HepG2 (cell line): ENCODE results near the gene PTPRC.

Experiments used
- CCAR2 ChIP-seq: fragments of 200-400 bp; formaldehyde crosslinking; optimal IDR thresholded peaks from 2 replicates; pipeline ENCODE3; 2018; ENCODE audit warnings: low read depth, mild to moderate bottlenecking, low read length, moderate library complexity
- NR2C2 ChIP-seq: sonication (generic); formaldehyde crosslinking; IDR thresholded peaks from 2 replicates; pipeline ENCODE4 v1.4.0; 2020; ENCODE audit warnings: missing genetic modification reagents, mild to moderate bottlenecking, moderate library complexity, borderline replicate concordance
- RAD21 ChIP-seq: fragments of 450-650 bp; formaldehyde crosslinking; IDR thresholded peaks from 2 replicates; pipeline ENCODE4 v1.5.0; 2020; ENCODE audit warnings: mild to moderate bottlenecking
- SKI ChIP-seq: fragments of 450-650 bp; IDR thresholded peaks from one replicate; pipeline ENCODE4 v1.6.1; 2018; ENCODE audit warnings: mild to moderate bottlenecking; ENCODE audit not compliant: partially characterized antibody
- SNRNP70 ChIP-seq: fragments of 200-400 bp; formaldehyde crosslinking; IDR thresholded peaks from 2 replicates; pipeline ENCODE4 v1.6.1; 2017; ENCODE audit warnings: mild to moderate bottlenecking, low read depth, low read length, moderate library complexity
- TP53 ChIP-seq: sonication (generic); formaldehyde crosslinking; conservative IDR thresholded peaks from 2 replicates; pipeline ENCODE4 v1.4.0; 2020; ENCODE audit warnings: missing genetic modification reagents
- ZNF207 ChIP-seq: fragments of 450-650 bp; IDR thresholded peaks from 2 replicates; pipeline ENCODE4 v1.6.1; 2016; ENCODE audit warnings: antibody characterized with exemption, borderline replicate concordance
- TF ChIP-seq, protein P1 (sequence below): sonication (generic); formaldehyde crosslinking; IDR thresholded peaks from 2 replicates; pipeline ENCODE4 v1.5.0; 2020; ENCODE audit warnings: mild to moderate bottlenecking, missing genetic modification reagents
- TF ChIP-seq, protein P2 (sequence below): sonication (generic); formaldehyde crosslinking; IDR thresholded peaks from 2 replicates; pipeline ENCODE4 v1.4.0; 2020; ENCODE audit warnings: missing genetic modification reagents
- TF ChIP-seq, protein P3 (sequence below): sonication (generic); formaldehyde crosslinking; IDR thresholded peaks from 2 replicates; pipeline ENCODE4 v1.4.0; 2020; ENCODE audit warnings: missing genetic modification reagents, borderline replicate concordance

DNA sequence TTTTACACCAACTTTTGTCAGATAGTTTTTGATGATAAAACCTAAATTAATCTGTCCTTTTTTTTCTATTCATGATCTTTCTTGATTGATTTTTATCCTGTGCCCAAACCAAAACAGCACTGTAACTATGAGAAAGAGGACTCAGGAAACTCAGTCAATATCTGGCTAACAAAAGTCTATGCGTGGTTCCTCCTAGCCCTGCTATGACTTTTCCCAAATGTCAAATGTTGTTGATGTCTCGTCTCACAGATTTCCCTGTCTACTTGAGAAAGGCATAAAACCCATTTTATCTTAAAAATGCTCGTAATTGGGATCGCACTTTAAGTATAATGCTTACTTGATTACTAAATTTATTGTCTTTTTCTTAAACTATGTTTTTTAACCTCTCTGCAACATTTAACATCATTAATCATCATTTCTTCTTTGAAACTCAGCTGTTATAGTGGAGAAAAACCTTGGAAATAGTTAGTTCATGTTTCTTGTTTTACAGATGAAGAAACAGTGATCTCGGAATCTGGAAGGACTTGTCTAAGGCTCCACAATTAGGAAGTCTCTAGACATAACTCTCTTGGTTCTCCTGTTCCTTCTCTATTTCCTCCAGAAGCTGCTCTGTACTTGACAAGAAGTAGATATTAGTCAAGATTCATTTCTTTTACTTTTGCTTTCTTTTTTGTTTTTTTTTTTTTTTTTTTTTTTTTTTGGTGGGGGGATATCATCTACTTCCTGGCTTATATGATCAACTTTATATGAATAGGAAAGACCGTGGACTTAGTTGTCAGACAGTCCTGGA, 26.2 kb upstream of the PTPRC start:
- no peak for TF ChIP-seq TP53
- TF ChIP-seq, protein P1, sequence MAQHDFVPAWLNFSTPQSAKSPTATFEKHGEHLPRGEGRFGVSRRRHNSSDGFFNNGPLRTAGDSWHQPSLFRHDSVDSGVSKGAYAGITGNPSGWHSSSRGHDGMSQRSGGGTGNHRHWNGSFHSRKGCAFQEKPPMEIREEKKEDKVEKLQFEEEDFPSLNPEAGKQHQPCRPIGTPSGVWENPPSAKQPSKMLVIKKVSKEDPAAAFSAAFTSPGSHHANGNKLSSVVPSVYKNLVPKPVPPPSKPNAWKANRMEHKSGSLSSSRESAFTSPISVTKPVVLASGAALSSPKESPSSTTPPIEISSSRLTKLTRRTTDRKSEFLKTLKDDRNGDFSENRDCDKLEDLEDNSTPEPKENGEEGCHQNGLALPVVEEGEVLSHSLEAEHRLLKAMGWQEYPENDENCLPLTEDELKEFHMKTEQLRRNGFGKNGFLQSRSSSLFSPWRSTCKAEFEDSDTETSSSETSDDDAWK = no peak
- no peak for TF ChIP-seq RAD21 (CRISPR knock-in tag)
- TF ChIP-seq ZNF207 = no peak
- TF ChIP-seq, protein P2, sequence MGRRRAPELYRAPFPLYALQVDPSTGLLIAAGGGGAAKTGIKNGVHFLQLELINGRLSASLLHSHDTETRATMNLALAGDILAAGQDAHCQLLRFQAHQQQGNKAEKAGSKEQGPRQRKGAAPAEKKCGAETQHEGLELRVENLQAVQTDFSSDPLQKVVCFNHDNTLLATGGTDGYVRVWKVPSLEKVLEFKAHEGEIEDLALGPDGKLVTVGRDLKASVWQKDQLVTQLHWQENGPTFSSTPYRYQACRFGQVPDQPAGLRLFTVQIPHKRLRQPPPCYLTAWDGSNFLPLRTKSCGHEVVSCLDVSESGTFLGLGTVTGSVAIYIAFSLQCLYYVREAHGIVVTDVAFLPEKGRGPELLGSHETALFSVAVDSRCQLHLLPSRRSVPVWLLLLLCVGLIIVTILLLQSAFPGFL (CRISPR knock-in tag) = no peak
- no peak for TF ChIP-seq SNRNP70
- TF ChIP-seq SKI = no peak
- TF ChIP-seq, protein P3, sequence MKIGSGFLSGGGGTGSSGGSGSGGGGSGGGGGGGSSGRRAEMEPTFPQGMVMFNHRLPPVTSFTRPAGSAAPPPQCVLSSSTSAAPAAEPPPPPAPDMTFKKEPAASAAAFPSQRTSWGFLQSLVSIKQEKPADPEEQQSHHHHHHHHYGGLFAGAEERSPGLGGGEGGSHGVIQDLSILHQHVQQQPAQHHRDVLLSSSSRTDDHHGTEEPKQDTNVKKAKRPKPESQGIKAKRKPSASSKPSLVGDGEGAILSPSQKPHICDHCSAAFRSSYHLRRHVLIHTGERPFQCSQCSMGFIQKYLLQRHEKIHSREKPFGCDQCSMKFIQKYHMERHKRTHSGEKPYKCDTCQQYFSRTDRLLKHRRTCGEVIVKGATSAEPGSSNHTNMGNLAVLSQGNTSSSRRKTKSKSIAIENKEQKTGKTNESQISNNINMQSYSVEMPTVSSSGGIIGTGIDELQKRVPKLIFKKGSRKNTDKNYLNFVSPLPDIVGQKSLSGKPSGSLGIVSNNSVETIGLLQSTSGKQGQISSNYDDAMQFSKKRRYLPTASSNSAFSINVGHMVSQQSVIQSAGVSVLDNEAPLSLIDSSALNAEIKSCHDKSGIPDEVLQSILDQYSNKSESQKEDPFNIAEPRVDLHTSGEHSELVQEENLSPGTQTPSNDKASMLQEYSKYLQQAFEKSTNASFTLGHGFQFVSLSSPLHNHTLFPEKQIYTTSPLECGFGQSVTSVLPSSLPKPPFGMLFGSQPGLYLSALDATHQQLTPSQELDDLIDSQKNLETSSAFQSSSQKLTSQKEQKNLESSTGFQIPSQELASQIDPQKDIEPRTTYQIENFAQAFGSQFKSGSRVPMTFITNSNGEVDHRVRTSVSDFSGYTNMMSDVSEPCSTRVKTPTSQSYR (CRISPR knock-in tag) = no peak
- TF ChIP-seq CCAR2 = no peak
- TF ChIP-seq NR2C2 (CRISPR knock-in tag) = no peak
